SIG-M5 treated with dmso at 0.1 percent for 504 hours (cell line): ENCODE data around the gene TGOLN2.
A peak's percentile ranks its signal among the peaks of the same experiment; 100 is the strongest.

Experiments
- DNase-seq: peaks from one replicate; lab custom pipeline; 2025; ENCODE audit not compliant: unreplicated experiment; lab: John Stamatoyannopoulos, UW

The TGOLN2 gene

GRCh38 chr2:85309699-85310321 lies 18.0 kb downstream of the TGOLN2 start:
- DNase-seq, result peak; percentile 48

DNA sequence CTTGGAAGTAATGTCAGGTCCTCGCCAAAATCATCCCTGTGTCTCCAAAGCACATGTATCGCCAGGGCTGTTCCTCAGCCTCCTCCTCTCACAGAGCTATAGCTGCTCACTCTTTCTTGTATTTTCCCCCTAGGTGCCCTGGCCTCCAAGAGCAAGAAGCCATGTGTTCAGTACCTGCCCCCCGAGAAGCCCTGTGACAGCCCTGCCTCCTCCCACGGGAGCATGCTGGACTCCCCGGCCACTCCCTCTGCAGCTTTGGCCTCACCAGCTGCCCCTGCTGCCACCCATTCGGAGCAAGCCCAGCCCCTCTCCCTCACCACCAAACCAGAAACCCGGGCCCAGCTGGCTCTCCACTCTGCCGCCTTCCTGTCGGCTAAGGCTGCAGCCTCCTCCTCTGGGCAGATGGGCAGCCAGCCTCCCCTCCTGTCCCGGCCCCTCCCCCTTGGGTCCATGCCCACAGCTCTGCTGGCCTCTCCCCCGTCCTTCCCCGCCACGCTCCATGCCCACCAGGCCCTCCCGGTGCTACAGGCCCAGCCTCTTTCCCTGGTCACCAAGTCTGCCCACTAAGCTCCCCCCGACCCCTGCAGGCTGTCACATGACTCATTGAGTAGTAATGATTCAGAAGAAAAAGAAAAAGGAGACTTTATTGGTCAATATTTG lies 18.8 kb downstream of the TGOLN2 start:
- DNase-seq, result no peak

DNA sequence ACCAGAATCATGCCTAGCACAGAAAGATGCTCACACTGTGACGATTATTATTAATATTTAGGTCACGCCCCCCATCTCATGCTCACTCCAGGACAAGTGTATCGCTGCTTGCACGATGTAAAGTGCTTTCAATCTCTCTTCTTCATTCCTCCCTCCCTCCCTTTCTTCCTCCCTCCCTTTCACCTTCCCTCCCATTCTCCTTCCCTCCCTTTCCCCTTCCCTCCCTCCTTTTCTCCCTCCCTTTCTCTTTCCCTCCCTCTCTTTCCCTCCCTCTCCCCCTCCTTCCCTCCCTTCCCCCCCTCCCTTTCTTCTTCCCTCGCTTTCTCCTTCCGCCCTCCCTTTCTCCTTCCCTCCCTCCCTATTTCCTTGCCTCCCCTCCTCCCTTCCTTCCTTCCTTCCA lies 19.6 kb downstream of the TGOLN2 start:
- DNase-seq, result no peak

GRCh38 chr2:85307527-85307897 lies 20.3 kb downstream of the TGOLN2 start:
- no peak for DNase-seq

DNA sequence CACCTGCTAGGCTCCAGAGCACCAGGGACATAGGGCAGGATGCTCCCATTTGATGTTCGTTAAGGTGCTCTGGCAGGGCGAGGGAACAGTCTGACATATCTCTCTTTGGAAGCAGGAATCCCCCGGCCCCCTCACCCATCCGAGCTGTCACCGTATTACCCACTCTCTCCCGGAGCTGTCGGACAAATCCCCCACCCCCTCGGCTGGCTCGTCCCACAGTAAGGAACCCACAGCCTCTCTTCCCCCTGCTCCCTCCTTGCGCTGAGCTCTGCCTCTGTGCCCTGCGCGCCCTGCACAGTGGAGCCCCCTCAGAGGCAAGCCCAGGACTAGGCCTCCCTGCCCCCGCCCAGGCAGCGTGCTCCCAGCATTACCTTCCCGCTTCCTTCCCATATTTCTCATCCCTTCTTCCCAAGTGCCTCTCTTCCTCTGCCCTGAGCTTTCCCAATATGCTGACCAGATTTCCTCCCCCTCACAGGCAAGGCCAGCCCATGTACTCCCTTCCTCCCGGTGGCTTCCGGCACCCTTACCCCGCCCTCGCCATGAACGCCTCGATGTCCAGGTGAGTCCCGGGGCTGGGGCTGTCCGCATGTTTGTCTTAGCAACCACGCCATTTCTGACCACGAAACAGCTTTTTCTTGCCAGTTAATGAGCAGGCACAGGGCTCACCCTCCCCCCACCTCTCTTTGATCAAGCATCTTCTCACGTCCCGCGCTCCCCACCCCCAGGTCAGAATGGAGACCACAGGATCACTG lies 23.8 kb downstream of the TGOLN2 start:
- no peak for DNase-seq

DNA sequence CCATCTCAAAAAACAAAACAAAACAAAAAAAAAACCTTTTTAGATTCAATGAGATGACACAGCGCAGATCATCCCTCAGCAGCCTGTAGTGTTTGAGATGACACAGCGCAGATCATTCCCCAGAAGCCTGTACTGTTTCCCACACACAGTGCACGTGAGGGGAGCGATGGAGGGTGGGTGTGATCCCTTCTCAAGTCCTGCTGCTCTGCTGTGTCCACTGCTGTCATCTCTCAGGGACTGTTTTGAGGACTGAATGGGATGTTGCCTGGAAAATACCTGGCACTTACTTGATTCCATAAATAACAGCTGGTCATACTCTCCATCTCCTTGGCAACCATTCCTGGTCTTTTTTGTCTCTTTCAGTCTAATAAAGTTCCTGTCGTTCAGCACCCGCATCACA lies 25.7 kb downstream of the TGOLN2 start:
- no peak for DNase-seq

DNA sequence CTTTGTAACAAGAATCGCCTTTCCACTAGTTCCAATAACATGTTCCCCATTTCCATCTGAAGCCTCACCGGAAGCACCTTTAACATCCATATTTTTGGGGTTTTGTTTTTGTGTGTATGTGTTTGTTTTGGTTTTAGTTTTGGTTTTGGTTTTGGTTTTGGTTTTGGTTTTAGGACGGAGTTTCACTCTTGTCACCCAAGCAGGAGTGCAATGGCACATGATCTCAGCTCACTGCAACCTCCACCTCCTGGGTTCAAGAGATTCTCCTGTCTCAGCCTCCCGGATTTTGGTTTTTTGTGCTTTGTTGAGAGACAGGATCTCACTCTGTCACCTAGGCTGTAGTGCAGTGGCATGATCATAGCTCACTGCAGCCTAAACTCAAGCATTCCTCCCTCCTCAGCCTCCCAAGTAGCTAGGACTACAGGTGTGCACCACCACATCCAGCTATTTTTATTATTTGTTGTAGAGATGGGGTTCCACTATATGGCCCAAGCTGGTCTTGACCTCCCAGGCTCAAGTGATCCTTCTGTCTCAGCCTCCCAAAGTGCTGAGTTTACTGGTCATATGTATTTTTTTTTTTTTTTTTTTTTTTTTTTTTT lies 36.3 kb downstream of the TGOLN2 start:
- DNase-seq, result no peak

DNA sequence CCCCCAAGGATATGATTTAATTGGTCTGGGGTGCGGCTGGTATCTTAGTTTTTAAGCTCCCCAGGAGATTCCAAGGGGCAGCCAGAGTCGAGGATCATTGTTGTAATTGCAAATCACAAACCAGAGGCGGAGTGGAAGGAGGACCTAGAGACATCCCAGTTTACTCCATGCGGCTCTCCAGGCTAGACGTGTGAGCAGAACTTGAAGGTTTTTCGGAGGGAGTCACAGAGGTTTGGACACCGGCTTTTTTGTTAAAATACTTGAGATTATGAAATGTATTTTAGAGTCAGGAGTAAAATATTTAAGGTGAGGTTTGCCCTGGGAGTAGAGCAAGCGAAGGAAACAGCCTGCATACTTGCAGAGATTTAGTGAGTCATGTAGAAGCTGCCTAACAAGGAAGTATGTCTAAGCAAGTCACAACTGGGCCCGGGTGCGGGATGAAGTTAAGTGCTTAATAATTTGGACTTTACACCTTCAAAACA lies 39.5 kb downstream of the TGOLN2 start:
- DNase-seq, result no peak

- DNase-seq, result no peak
Observed at GRCh38 chr2:85287721-85288120, 40.1 kb downstream of the TGOLN2 start.

GRCh38 chr2:85286918-85287317 lies 40.9 kb downstream of the TGOLN2 start:
- DNase-seq, result no peak

DNA sequence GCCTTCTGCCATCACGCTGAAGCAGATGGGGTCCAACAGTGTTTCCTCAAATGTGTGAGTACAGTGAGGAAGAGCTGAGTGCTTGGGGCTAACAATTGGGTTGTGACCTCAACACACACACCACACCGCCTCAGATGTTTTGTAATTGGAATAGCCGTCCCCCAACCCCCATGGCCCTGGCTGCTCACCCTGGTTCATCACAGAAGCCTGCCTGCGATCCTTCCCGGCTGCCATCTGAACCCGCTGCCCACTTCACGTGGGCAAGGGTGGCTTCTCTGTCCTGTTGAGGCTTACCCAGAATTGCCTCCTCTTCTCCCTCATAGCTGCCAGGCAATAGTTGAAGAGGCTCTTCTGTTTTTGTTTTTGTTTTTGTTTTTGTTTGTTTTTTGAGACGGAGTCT lies 44.1 kb downstream of the TGOLN2 start:
- no peak for DNase-seq

- DNase-seq, result no peak
Observed at GRCh38 chr2:85282914-85283313, 44.9 kb downstream of the TGOLN2 start.

- DNase-seq, result no peak
Observed at GRCh38 chr2:85281553-85281952, 46.2 kb downstream of the TGOLN2 start.

GRCh38 chr2:85278361-85278760 lies 49.4 kb downstream of the TGOLN2 start:
- no peak for DNase-seq

DNA sequence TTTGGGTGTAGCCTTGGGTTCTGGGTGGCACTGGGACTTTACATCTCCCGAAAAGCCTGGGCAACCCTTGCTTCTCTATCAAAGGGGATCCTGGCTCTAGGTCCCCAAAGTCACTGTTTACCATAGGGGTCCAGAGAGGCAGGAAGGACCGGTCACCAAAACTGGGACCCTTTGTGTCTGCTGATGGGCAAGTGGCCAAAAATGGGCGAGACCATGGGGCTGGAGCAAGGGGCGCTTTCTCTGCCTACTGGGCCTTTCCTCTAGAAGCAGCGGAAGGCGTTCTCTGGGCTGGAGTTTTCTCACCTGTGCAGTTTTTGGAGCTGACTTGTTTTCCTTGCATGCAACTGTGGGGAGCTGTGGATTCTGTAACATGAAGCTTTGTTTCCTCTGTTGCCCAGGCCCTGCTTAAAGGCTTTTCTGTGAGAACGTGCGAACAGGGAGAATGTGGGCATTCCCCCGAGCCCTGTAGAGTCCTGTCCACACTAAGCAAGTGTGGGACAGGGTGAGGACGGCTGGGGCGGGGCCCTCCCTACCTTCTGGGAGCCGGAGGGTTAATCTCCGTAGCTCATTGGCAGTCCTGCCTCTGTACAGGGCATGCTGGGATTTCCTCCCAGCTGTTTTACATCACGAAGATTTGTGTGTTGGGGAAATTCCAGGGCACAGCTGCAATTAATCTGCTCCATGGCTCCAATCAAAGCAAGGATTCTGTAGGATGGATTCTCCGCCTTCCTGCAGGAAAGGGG lies 50.2 kb downstream of the TGOLN2 start:
- no peak for DNase-seq

- no peak for DNase-seq
Observed at GRCh38 chr2:85276571-85277118, 51.1 kb downstream of the TGOLN2 start.

DNA sequence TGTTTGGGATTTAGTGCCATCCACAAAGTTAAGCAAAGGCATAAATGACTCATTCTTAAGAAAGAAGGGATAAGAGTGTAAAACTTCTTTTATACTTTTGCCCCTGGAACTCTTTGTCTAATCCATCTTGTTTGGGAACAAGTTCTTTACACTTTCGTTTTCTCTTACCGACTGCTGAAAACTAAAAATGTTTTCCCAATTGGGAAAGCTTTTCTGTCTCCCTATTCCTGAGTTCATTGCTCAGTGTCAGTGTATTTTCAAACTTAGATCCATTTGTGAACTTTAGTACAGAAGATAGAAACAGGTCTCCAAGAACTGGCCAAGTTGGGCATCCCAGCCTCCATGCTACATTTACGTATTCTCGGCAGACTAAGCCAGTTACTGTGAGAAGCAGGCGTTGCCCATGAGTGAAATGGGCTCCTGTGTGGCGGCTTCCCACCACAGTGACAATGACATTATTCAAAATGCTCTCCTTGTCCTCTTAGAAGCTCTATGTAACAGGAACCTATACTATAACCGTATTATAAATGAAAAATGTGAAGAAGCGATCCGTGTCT lies 51.7 kb downstream of the TGOLN2 start:
- DNase-seq, result no peak

- DNase-seq, result no peak
Observed at GRCh38 chr2:85273738-85274731, 53.8 kb downstream of the TGOLN2 start.

- no peak for DNase-seq
Observed at GRCh38 chr2:85272357-85272756, 55.4 kb downstream of the TGOLN2 start.
